Measurements from ENCODE around the gene RNF157.

- TF ChIP-seq E4F1 (IDR thresholded peaks at IDR 0.05; ENCODE audit: borderline replicate concordance, partially characterized antibody) (no peak), CREB1 (IDR thresholded peaks at IDR 0.05; ENCODE audit: low read depth) (no peak), EZH2 (IDR thresholded peaks at IDR 0.05; ENCODE audit: borderline replicate concordance, control insufficient read depth, low read depth, low read length) (no peak), POLR2A (IDR thresholded peaks at IDR 0.05; ENCODE audit: low read depth, low read length) (no peak), NFYB (IDR thresholded peaks at IDR 0.05; ENCODE audit: insufficient read depth, low read depth, low read length) (no peak), FOXK2 (IDR thresholded peaks at IDR 0.05) (no peak)
- TF ChIP-seq, protein P1, sequence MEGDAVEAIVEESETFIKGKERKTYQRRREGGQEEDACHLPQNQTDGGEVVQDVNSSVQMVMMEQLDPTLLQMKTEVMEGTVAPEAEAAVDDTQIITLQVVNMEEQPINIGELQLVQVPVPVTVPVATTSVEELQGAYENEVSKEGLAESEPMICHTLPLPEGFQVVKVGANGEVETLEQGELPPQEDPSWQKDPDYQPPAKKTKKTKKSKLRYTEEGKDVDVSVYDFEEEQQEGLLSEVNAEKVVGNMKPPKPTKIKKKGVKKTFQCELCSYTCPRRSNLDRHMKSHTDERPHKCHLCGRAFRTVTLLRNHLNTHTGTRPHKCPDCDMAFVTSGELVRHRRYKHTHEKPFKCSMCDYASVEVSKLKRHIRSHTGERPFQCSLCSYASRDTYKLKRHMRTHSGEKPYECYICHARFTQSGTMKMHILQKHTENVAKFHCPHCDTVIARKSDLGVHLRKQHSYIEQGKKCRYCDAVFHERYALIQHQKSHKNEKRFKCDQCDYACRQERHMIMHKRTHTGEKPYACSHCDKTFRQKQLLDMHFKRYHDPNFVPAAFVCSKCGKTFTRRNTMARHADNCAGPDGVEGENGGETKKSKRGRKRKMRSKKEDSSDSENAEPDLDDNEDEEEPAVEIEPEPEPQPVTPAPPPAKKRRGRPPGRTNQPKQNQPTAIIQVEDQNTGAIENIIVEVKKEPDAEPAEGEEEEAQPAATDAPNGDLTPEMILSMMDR (IDR thresholded peaks at IDR 0.05 in 2 of 3, conservative IDR thresholded peaks at IDR 0.05 in 1 of 3; ENCODE audit: control insufficient read depth in 2 of 3, extremely low read depth in 1 of 3, insufficient read depth in 1 of 3, low read depth in 3 of 3, low read length in 3 of 3): no peak
- TF ChIP-seq, protein P2, sequence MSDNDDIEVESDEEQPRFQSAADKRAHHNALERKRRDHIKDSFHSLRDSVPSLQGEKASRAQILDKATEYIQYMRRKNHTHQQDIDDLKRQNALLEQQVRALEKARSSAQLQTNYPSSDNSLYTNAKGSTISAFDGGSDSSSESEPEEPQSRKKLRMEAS (IDR thresholded peaks at IDR 0.05; ENCODE audit: low read depth, low read length): no peak
These were observed 7.0 kb upstream of the RNF157 start for GRCh38 chr17:76247304-76247703.

Measured in GM12878 (cell line).